ENCODE measurements around the gene RNF130.

RNF130 gene

GRCh38 chr5:179912951-179913350, 158.6 kb downstream of the RNF130 start:
- DNase-seq: no peak

- no peak for DNase-seq
Observed at GRCh38 chr5:179912386-179912785, 159.2 kb downstream of the RNF130 start.

- no peak for DNase-seq
Observed at GRCh38 chr5:179909224-179909623, 162.3 kb downstream of the RNF130 start.

GRCh38 chr5:179908528-179908927, 163.0 kb downstream of the RNF130 start:
- DNase-seq: no peak

GRCh38 chr5:179907556-179908324, 163.8 kb downstream of the RNF130 start, which contains the start of gene TBC1D9B:
TBC1D9B (minus strand) TSS chr5:179907897; CDS start chr5:179907821, 76 bp downstream.
- DNase-seq: peak; percentile 68 to 73

GRCh38 chr5:179906795-179907555, 164.6 kb downstream of the RNF130 start:
- DNase-seq: no peak

GRCh38 chr5:179906294-179906794, 165.2 kb downstream of the RNF130 start:
- DNase-seq: no peak

- DNase-seq: no peak
Observed at GRCh38 chr5:179905161-179905560, 166.4 kb downstream of the RNF130 start.
